Esophagus muscularis mucosa (tissue), 4 donors: Measurements from ENCODE around the gene SLC26A6. TPM values are rescaled to one million over a fixed set of nuclear protein-coding genes. Genes with fewer than 3 reads are reported as not detected.
A peak's percentile ranks its signal among the peaks of the same experiment; 100 is the strongest.

Source experiments
- DNase-seq: peaks from one replicate; pipeline ENCODE4 v3.0.0-alpha.2; 2017; ENCODE audit errors: extremely low spot score
- H3K27ac ChIP-seq, 4 donors: fragments of 200-600 bp; sonication (generic); replicated peaks in 1 of 4; 1 replicate in 3 of 4; 2 replicates in 1 of 4; pipeline ENCODE4 v1.5.1; 2016 to 2019; ENCODE audit warnings: mild to moderate bottlenecking in 1 of 4
- H3K27me3 ChIP-seq, 4 donors: fragments of 200-600 bp; sonication (generic); one replicate each; pipeline versions ENCODE4 v1.5.1 to v1.6.0; 2016 to 2019
- H3K36me3 ChIP-seq, 4 donors: fragments of 200-600 bp; sonication (generic); one replicate each; pipeline ENCODE4 v1.5.1; 2016 to 2019
- H3K4me1 ChIP-seq, 4 donors: fragments of 200-600 bp; sonication (generic); one replicate each; pipeline ENCODE4 v1.5.1; 2016 to 2019
- H3K4me3 ChIP-seq, 4 donors: fragments of 200-600 bp; sonication (generic); 1 replicate in 2 of 4; 2 replicates in 2 of 4; pipeline ENCODE4 v1.5.1; 2016 to 2019; ENCODE audit warnings: mild to moderate bottlenecking in 4 of 4, moderate library complexity in 1 of 4
- H3K9me3 ChIP-seq, 4 donors: fragments of 200-600 bp; sonication (generic); 1 replicate in 3 of 4; 2 replicates in 1 of 4; pipeline ENCODE4 v1.5.1; 2016 to 2019
- EP300 ChIP-seq: sonication (generic); formaldehyde crosslinking; IDR thresholded peaks from one replicate; pipeline ENCODE4 v1.6.1; 2017; ENCODE audit warnings: antibody characterized with exemption
- POLR2A ChIP-seq: fragments of 450-650 bp; IDR thresholded peaks from one replicate; pipeline ENCODE4 v1.6.1; 2017; ENCODE audit warnings: antibody characterized with exemption, moderate library complexity, mild to moderate bottlenecking, low read depth
- POLR2AphosphoS5 ChIP-seq, 2 donors: sonication (generic); formaldehyde crosslinking; IDR thresholded peaks; one replicate each; pipeline ENCODE4 v1.6.1; 2017; ENCODE audit warnings: antibody characterized with exemption in 2 of 2
- WGBS: methylation state at CpG from one replicate; pipeline ENCODE4 v1.1.5; 2018; 5-methylcytosine and 5-hydroxymethylcytosine counted together
- intact Hi-C: fragments of 100-400 bp; cut with DNase I; formaldehyde crosslinking; loops from one replicate; pipeline ENCODE4 v1.15.1; 2023
- total RNA-seq, 4 donors: library from RNA; depleted of rRNA; stranded (reverse); fragments of >200 nt; gene quantifications; one replicate each; pipeline versions ENCODE4 v1.1.0 to v1.2.1, GENCODE V29; 2016
- TF ChIP-seq, protein P1 (sequence below), 3 experiments: fragments of 200-600 bp in 2 of 3; fragments of 450-650 bp in 1 of 3; sonication (generic) in 2 of 3; IDR thresholded peaks; one replicate each; pipeline ENCODE4 v1.5.1; 2017 to 2019; ENCODE audit warnings: antibody characterized with exemption in 3 of 3, mild to moderate bottlenecking in 2 of 3, moderate library complexity in 1 of 3

The SLC26A6 gene
- total RNA-seq, 4 donors from 2014 or later, result 6.1 to 11.7 (median 8.8) TPM

DNA sequence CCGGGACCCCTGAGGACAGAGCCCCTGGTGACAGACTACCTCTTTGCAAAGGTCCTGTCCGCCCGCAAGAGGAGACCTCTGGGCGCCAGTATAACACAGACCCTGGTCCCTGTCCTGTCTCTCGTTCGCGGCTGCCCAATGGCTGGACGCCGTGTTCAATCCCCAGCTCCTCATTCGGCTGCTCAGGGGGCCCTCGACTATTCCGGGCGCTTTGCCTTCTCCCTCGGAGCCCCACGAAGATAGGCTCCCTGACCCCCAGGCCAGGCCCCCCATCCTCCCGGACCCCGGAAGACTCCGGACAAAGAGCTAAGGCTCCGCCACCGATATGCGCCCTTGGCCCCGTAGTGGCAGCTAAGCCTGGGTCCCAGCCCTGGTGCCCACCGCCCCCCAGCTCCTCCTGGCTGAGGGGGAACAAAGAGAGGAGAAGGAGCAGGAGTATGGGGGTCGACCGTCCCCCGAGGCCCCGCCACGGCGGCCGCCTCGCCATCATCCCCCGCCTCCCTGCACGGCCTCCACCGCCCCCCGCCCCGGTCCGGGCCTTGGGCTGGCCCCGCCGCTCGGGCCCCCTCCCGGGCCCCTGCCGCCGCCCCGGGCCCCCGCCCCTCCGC, 27.0 kb upstream of the SLC26A6 start:
- intact Hi-C loops, result no loop called here
- DNase-seq, result no peak
- peaks cover 8 to 63% (median 15%) of the 10 kb centered on the region in 4 donors for H3K27me3 ChIP-seq
- 3% methylated on average over 13 of the region's 46 CpGs for WGBS
- peaks cover 16 to 34% (median 34%) of the 10 kb centered on the region in 4 donors for H3K4me1 ChIP-seq
- H3K36me3 ChIP-seq, result peaks cover 0 to 5% (median 1%) of the 10 kb centered on the region in 4 donors
- peak overlapping the region; percentile 51 to 62 (median 55) for H3K4me3 ChIP-seq
- H3K9me3 ChIP-seq, result no peaks in the 10 kb centered on the region
- TF ChIP-seq POLR2A, result no peak
- no peak for TF ChIP-seq POLR2AphosphoS5 (IDR thresholded peaks at IDR 0.05)
- no peak for TF ChIP-seq EP300
- peak overlapping the region in 2 of 4 donors; percentile 83 to 85 for H3K27ac ChIP-seq

DNA sequence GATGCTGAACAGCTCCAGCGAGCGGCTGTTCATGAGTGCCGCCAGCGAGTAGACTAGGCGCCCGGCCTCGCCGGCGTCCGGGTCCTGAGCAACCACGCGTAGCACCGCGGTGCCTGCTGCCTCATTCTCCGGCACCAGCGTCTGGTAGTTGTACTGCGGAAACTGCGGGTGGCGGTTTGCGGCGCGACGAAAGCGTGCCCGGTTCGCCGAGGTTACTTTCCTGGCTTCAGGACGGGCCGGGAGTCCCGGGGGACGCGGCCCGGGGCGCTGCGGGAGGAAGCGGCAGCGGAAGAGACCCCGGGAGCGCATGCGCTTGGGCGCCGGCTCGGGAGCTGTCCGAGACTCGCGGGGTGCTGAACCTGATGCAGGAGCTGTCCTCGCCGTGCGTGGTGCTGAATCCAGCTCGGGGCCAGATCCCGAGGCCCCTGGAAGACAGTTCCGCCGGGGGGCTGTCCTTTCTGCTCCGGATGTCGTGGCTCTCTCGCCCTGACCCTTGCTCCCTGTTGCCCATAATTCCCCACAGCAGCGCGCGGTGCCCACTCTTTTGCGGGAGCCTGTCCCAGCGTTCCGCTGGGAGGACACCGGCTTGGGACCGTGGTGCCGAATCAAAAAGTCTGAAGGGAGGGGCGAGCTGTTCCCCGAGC, 26.4 kb upstream of the SLC26A6 start:
- TF ChIP-seq, protein P1, sequence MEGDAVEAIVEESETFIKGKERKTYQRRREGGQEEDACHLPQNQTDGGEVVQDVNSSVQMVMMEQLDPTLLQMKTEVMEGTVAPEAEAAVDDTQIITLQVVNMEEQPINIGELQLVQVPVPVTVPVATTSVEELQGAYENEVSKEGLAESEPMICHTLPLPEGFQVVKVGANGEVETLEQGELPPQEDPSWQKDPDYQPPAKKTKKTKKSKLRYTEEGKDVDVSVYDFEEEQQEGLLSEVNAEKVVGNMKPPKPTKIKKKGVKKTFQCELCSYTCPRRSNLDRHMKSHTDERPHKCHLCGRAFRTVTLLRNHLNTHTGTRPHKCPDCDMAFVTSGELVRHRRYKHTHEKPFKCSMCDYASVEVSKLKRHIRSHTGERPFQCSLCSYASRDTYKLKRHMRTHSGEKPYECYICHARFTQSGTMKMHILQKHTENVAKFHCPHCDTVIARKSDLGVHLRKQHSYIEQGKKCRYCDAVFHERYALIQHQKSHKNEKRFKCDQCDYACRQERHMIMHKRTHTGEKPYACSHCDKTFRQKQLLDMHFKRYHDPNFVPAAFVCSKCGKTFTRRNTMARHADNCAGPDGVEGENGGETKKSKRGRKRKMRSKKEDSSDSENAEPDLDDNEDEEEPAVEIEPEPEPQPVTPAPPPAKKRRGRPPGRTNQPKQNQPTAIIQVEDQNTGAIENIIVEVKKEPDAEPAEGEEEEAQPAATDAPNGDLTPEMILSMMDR (IDR thresholded peaks at IDR 0.05), result no peak
- TF ChIP-seq EP300 (no peak), POLR2AphosphoS5 (IDR thresholded peaks at IDR 0.05) (peak; percentile 41 to 78), POLR2A (no peak)
- intact Hi-C loops, result no loop called here
- no peak for DNase-seq
- Histone ChIP-seq H3K36me3 (peaks cover 0 to 5% (median 1%) of the 10 kb centered on the region in 4 donors), H3K9me3 (no peaks in the 10 kb centered on the region), H3K27ac (no peak overlapping the region), H3K27me3 (peaks cover 8 to 67% (median 15%) of the 10 kb centered on the region in 4 donors), H3K4me3 (peak overlapping the region; percentile 40 to 50 (median 47)), H3K4me1 (peaks cover 17 to 40% (median 38%) of the 10 kb centered on the region in 4 donors)
- WGBS, result 4% methylated on average over 20 of the region's 67 CpGs

DNA sequence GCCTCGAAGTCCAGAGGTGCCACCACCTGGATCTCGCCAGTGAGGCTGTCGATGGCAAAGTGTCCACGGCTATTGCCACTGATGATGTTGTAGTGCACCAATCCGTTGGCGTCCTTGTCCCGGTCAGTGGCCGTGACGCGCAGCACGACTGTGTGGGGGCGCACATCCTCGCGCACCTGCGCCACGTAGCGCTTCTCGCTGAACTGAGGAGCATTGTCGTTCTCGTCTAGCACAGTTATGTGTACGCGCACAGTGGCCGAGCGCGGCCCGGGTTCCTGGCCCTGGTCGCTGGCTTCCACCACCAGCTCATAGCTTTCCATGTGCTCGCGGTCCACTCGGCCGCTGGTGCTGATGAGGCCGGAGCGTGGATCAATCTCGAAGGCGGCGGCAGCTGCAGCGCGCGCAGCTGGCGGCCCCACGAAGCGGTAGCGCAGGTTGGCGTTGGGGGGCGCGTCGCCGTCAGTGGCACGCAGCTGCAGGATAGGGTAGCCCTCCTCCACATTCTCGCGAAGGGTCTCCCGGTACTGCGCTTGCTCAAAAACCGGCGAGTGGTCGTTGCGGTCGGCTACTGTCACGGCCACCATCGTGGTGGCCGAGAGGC, 25.6 kb upstream of the SLC26A6 start:
- intact Hi-C loops, result no loop called here
- 70% methylated on average over 33 of the region's 61 CpGs for WGBS
- peaks cover 8 to 67% (median 15%) of the 10 kb centered on the region in 4 donors for H3K27me3 ChIP-seq
- H3K4me3 ChIP-seq, result peak overlapping the region; percentile 40 to 50 (median 47)
- H3K36me3 ChIP-seq, result peaks cover 0 to 5% (median 1%) of the 10 kb centered on the region in 4 donors
- H3K4me1 ChIP-seq, result peaks cover 20 to 47% (median 45%) of the 10 kb centered on the region in 4 donors
- no peaks in the 10 kb centered on the region for H3K9me3 ChIP-seq
- no peak for DNase-seq
- TF ChIP-seq EP300, result no peak
- TF ChIP-seq POLR2AphosphoS5 (IDR thresholded peaks at IDR 0.05), result no peak
- TF ChIP-seq POLR2A, result no peak
- TF ChIP-seq, protein P1 (IDR thresholded peaks at IDR 0.05), result no peak
- H3K27ac ChIP-seq, result no peak overlapping the region

DNA sequence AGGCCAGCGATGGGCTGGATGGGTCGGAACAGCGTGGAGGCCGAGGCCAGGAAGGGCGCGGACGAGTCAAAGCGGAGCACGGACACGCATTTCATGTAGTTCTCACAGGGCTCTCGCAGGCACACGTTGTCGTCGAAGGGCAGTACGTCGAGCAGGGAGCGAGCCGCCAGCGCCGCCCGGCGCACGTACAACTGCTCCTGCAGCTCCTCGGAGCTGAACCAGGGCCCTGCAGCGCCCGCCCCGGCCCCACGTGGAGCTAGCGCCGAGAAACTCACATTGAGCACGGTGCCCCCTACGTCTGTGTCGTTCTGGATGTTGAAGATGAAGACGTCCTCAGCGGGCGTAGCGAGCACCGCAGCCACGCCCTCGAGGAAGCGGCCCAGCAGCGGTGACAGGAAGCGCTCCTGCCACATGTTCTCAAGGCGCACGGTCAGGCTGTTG, 21.6 kb upstream of the SLC26A6 start:
- H3K9me3 ChIP-seq, result no peaks in the 10 kb centered on the region
- no peak for DNase-seq
- peak overlapping the region; percentile 75 to 84 (median 77) for H3K27ac ChIP-seq
- WGBS, result 83% methylated on average over 2 of the region's 45 CpGs
- peaks cover 0 to 38% (median under 1%) of the 10 kb centered on the region in 4 donors for H3K27me3 ChIP-seq
- H3K4me1 ChIP-seq, result peaks cover 10 to 31% (median 28%) of the 10 kb centered on the region in 4 donors
- H3K4me3 ChIP-seq, result peak overlapping the region; percentile 63 to 72 (median 68)
- no peaks in the 10 kb centered on the region for H3K36me3 ChIP-seq
- intact Hi-C loops, result loop anchor here (1.0 kb wide), 1 partner anchor 22 kb away; the partner anchor contains the start of gene SLC26A6
- TF ChIP-seq EP300 (no peak), POLR2AphosphoS5 (IDR thresholded peaks at IDR 0.05) (no peak), POLR2A (no peak)
- TF ChIP-seq, protein P1 (IDR thresholded peaks at IDR 0.05), result no peak
